Measurements from ENCODE around the gene NUP153. TPM values are rescaled to one million over a fixed set of nuclear protein-coding genes. Genes with fewer than 3 reads are reported as not detected.
A peak's percentile ranks its signal among the peaks of the same experiment; 100 is the strongest.

The NUP153 gene
- total RNA-seq, 1 experiment from 2014 or later, result 99.3 TPM

GRCh38 chr6:17714879-17715851 lies 8.4 kb upstream of the NUP153 start:
- Histone ChIP-seq H2BK15ac (ENCODE audit: low read depth, low read length) (no peak overlapping the region), H2AK5ac (ENCODE audit: insufficient read length, low read length) (no peak overlapping the region), H3K27me3 (ENCODE audit: insufficient read depth, low read length) (no peaks in the 10 kb centered on the region), H3K4me1 (ENCODE audit: insufficient read depth, low read length) (no peaks in the 10 kb centered on the region; the same call in 1 of the 2 replicates), H2BK5ac (ENCODE audit: insufficient read length, low read length) (no peak overlapping the region), H2BK120ac (ENCODE audit: low read depth, low read length, poor library complexity, severe bottlenecking) (no peak overlapping the region), H4K91ac (ENCODE audit: insufficient read length, low read depth, low read length) (no peak overlapping the region), H3K56ac (ENCODE audit: insufficient read length, low read depth, low read length) (no peak overlapping the region), H2BK20ac (ENCODE audit: low read depth, low read length, poor library complexity, severe bottlenecking) (no peak overlapping the region), H3K4me2 (ENCODE audit: insufficient read depth, insufficient read length, low read length) (no peak overlapping the region), H3K9me3 (ENCODE audit: control insufficient read depth, low read depth, low read length) (no peaks in the 10 kb centered on the region), H3K14ac (ENCODE audit: insufficient read depth, low read length) (no peak overlapping the region), H3T11ph (ENCODE audit: low read length) (no peak overlapping the region), H3K23ac (ENCODE audit: insufficient read length, low read depth, low read length) (no peak overlapping the region), H4K20me1 (ENCODE audit: control insufficient read depth, insufficient read depth, insufficient read length) (no peaks in the 10 kb centered on the region), H3K23me2 (ENCODE audit: insufficient read length, low read depth, low read length, poor library complexity, severe bottlenecking) (no peaks in the 10 kb centered on the region), H4K8ac (replicated peaks; ENCODE audit: insufficient read length, low read depth, low read length) (no peak overlapping the region), H3K4ac (ENCODE audit: low read depth, low read length) (no peak overlapping the region), H3K18ac (ENCODE audit: insufficient read length, low read depth, low read length) (no peak overlapping the region), H3K27ac (ENCODE audit: insufficient read length, low read depth, low read length) (no peak overlapping the region), H3K79me1 (ENCODE audit: insufficient read depth, low read depth, low read length, poor library complexity, severe bottlenecking) (no peaks in the 10 kb centered on the region), H3K79me2 (ENCODE audit: insufficient read depth, low read length) (no peaks in the 10 kb centered on the region), H2AFZ (ENCODE audit: low read length) (peak overlapping the region; percentile 74), H3K9ac (ENCODE audit: extremely low read depth, insufficient read length, low read length) (no peak overlapping the region), H4K5ac (ENCODE audit: insufficient read length, low read depth, low read length) (no peak overlapping the region), H2BK12ac (ENCODE audit: insufficient read length, low read depth, low read length) (no peak overlapping the region)
- TF ChIP-seq, protein P1, sequence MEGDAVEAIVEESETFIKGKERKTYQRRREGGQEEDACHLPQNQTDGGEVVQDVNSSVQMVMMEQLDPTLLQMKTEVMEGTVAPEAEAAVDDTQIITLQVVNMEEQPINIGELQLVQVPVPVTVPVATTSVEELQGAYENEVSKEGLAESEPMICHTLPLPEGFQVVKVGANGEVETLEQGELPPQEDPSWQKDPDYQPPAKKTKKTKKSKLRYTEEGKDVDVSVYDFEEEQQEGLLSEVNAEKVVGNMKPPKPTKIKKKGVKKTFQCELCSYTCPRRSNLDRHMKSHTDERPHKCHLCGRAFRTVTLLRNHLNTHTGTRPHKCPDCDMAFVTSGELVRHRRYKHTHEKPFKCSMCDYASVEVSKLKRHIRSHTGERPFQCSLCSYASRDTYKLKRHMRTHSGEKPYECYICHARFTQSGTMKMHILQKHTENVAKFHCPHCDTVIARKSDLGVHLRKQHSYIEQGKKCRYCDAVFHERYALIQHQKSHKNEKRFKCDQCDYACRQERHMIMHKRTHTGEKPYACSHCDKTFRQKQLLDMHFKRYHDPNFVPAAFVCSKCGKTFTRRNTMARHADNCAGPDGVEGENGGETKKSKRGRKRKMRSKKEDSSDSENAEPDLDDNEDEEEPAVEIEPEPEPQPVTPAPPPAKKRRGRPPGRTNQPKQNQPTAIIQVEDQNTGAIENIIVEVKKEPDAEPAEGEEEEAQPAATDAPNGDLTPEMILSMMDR (conservative IDR thresholded peaks at IDR 0.05), result no peak
- Mint-ChIP-seq H3K4me3 (no peak overlapping the region), H3K27me3 (ENCODE audit: low read depth) (no peaks in the 10 kb centered on the region; the same call in 1 of the 2 replicates), H3K9me3 (no peaks in the 10 kb centered on the region), H3K27ac (no peak overlapping the region; a peak in 1 of 7 replicates), H3K36me3 (ENCODE audit: insufficient read depth in 1 of 3, low read depth in 3 of 3) (no peaks in the 10 kb centered on the region), H3K4me1 (peaks cover 14 to 15% of the 10 kb centered on the region in 2 experiments)
- DNase-seq, result no peak
- WGBS (ENCODE audit: extremely low coverage, insufficient read length, low lambda C conversion rate), result no CpG with 5 or more reads among the region's 10 CpGs

All from H9 (cell line).